Frontal cortex (tissue), 4 donors: ENCODE data around the gene CHGA. TPM values are rescaled to one million over a fixed set of nuclear protein-coding genes. Genes with fewer than 3 reads are reported as not detected.

Source experiments
- DNase-seq, 2 donors: peaks; one replicate each; pipeline ENCODE4 v3.0.0; 2012; ENCODE audit warnings: low spot score in 2 of 2
- FAIRE-seq: peaks from 2 replicates; lab custom pipeline; 2012; peaks lifted over from hg19 to GRCh38; lab: Jason Lieb, UNC
- total RNA-seq: library from RNA; depleted of rRNA; stranded (reverse); fragments of >200 nt; gene quantifications from one replicate; pipeline ENCODE4 v1.2.3, GENCODE V29; 2014
- donor health status: control.
- donor health status: control.
- donor health status: control.

CHGA gene
- total RNA-seq, 1 donor from 2014 or later: 39.5 TPM

GRCh38 chr14:92902726-92903125, 20.2 kb upstream of the CHGA start:
- FAIRE-seq (no peak), DNase-seq (no peak)

GRCh38 chr14:92903359-92903758, 19.6 kb upstream of the CHGA start:
- FAIRE-seq (no peak), DNase-seq (no peak)

- DNase-seq (no peak), FAIRE-seq (no peak)
These were observed 17.3 kb upstream of the CHGA start for GRCh38 chr14:92905667-92906066.

GRCh38 chr14:92906420-92906819, 16.5 kb upstream of the CHGA start:
- DNase-seq: no peak
- FAIRE-seq: no peak

- DNase-seq (no peak), FAIRE-seq (no peak)
These were observed 16.1 kb upstream of the CHGA start for GRCh38 chr14:92906823-92907222.

GRCh38 chr14:92907316-92907911, 15.5 kb upstream of the CHGA start:
- FAIRE-seq (no peak), DNase-seq (no peak)

- DNase-seq (no peak), FAIRE-seq (no peak)
These were observed 8.8 kb upstream of the CHGA start for GRCh38 chr14:92914087-92914656.

GRCh38 chr14:92916201-92916600, 6.7 kb upstream of the CHGA start:
- FAIRE-seq: no peak
- DNase-seq: no peak

- FAIRE-seq (no peak), DNase-seq (no peak)
These were observed 5.7 kb upstream of the CHGA start for GRCh38 chr14:92917041-92917940.

- DNase-seq (no peak), FAIRE-seq (no peak)
These were observed 5.0 kb upstream of the CHGA start for GRCh38 chr14:92917956-92918355.

- DNase-seq (no peak), FAIRE-seq (no peak)
These were observed 2.9 kb upstream of the CHGA start for GRCh38 chr14:92920001-92920400.

- DNase-seq (no peak), FAIRE-seq (no peak)
These were observed 705 bp upstream of the CHGA start for GRCh38 chr14:92922155-92922735.

- FAIRE-seq (no peak), DNase-seq (no peak)
These were observed 774 bp downstream of the CHGA start for GRCh38 chr14:92923744-92924103.

GRCh38 chr14:92924247-92924646, 1.3 kb downstream of the CHGA start:
- DNase-seq (no peak), FAIRE-seq (no peak)

GRCh38 chr14:92925446-92925845, 2.5 kb downstream of the CHGA start:
- DNase-seq: no peak
- FAIRE-seq: no peak

- DNase-seq (no peak), FAIRE-seq (no peak)
These were observed 3.4 kb downstream of the CHGA start for GRCh38 chr14:92926180-92926845.

- no peak for FAIRE-seq
These were observed 4.0 kb downstream of the CHGA start for GRCh38 chr14:92926931-92927330.

GRCh38 chr14:92927349-92928257, 4.7 kb downstream of the CHGA start:
- DNase-seq (no peak), FAIRE-seq (no peak)

More at GRCh38 chr14:92926931-92927330, 4.0 kb downstream of the CHGA start:
- DNase-seq: no peak

GRCh38 chr14:92928258-92928629, 5.3 kb downstream of the CHGA start:
- no peak for DNase-seq
- no peak for FAIRE-seq
